Parathyroid adenoma (tissue), 2 donors: ENCODE results near the gene NOP14.

Experiments
- H2AFZ ChIP-seq: fragments of 300-600 bp; sonication (generic); one replicate; pipeline ENCODE4 v1.7.0; 2017; ENCODE audit warnings: antibody characterized with exemption, mild to moderate bottlenecking
- H3K27ac ChIP-seq: fragments of 300-600 bp; sonication (generic); one replicate; pipeline ENCODE4 v1.7.0; 2017
- H3K27me3 ChIP-seq: fragments of 300-600 bp; sonication (generic); one replicate; pipeline ENCODE4 v1.7.0; 2017; ENCODE audit warnings: low read length; ENCODE audit not compliant: control insufficient read depth, insufficient read depth
- H3K36me3 ChIP-seq: fragments of 300-600 bp; sonication (generic); one replicate; pipeline ENCODE4 v1.7.0; 2017; ENCODE audit warnings: low read length; ENCODE audit not compliant: control insufficient read depth, insufficient read depth
- H3K4me1 ChIP-seq: fragments of 300-600 bp; sonication (generic); one replicate; pipeline ENCODE4 v1.7.0; 2017; ENCODE audit warnings: control low read depth
- H3K4me2 ChIP-seq: fragments of 300-600 bp; sonication (generic); one replicate; pipeline ENCODE4 v1.7.0; 2017; ENCODE audit warnings: low read length
- H3K4me3 ChIP-seq: fragments of 300-600 bp; sonication (generic); one replicate; pipeline ENCODE4 v1.7.0; 2017; ENCODE audit warnings: low read depth, low read length
- H3K79me2 ChIP-seq: fragments of 300-600 bp; sonication (generic); one replicate; pipeline ENCODE4 v1.7.0; 2017; ENCODE audit warnings: control low read depth
- H3K9ac ChIP-seq: fragments of 300-600 bp; sonication (generic); one replicate; pipeline ENCODE4 v1.7.0; 2017; ENCODE audit warnings: mild to moderate bottlenecking
- H3K9me3 ChIP-seq: fragments of 300-600 bp; sonication (generic); one replicate; pipeline ENCODE4 v1.7.0; 2017; ENCODE audit warnings: low read length; ENCODE audit not compliant: control insufficient read depth
- CTCF ChIP-seq: fragments of 300-600 bp; sonication (generic); IDR thresholded peaks from one replicate; pipeline ENCODE4 v1.7.0; 2017; ENCODE audit warnings: antibody characterized with exemption, mild to moderate bottlenecking
- donor health status: primary hyperparathyroidism.

NOP14 gene

GRCh38 chr4:2971275-2971674, 8.1 kb upstream of the NOP14 start:
- Histone ChIP-seq H3K9me3 (no peaks in the 10 kb centered on the region), H3K27ac (no peak overlapping the region), H2AFZ (no peak overlapping the region), H3K27me3 (no peaks in the 10 kb centered on the region), H3K4me1 (no peaks in the 10 kb centered on the region), H3K36me3 (no peaks in the 10 kb centered on the region), H3K4me3 (no peak overlapping the region), H3K79me2 (no peaks in the 10 kb centered on the region), H3K4me2 (no peak overlapping the region), H3K9ac (no peak overlapping the region)
- TF ChIP-seq CTCF: no peak

- TF ChIP-seq CTCF: no peak
- Histone ChIP-seq H3K4me2 (no peak overlapping the region), H2AFZ (no peak overlapping the region), H3K4me1 (peaks cover 3% of the 10 kb centered on the region), H3K36me3 (no peaks in the 10 kb centered on the region), H3K27ac (no peak overlapping the region), H3K9ac (no peak overlapping the region), H3K4me3 (no peak overlapping the region), H3K79me2 (no peaks in the 10 kb centered on the region), H3K9me3 (no peaks in the 10 kb centered on the region), H3K27me3 (no peaks in the 10 kb centered on the region)
Observed at GRCh38 chr4:2968381-2968780, 5.2 kb upstream of the NOP14 start.

- H3K27ac ChIP-seq: no peak overlapping the region
- no peak overlapping the region for H3K9ac ChIP-seq
Observed at GRCh38 chr4:2965262-2965661, 2.1 kb upstream of the NOP14 start.

GRCh38 chr4:2964706-2965258, 1.6 kb upstream of the NOP14 start:
- H3K9ac ChIP-seq: no peak overlapping the region
- no peaks in the 10 kb centered on the region for H3K79me2 ChIP-seq
- H3K9me3 ChIP-seq: no peaks in the 10 kb centered on the region
- H3K27ac ChIP-seq: no peak overlapping the region
- H3K4me1 ChIP-seq: peaks cover 6% of the 10 kb centered on the region
- no peaks in the 10 kb centered on the region for H3K36me3 ChIP-seq
- peak overlapping the region; percentile 87 for H3K4me3 ChIP-seq
- TF ChIP-seq CTCF: no peak
- H3K4me2 ChIP-seq: peak overlapping the region; percentile 98
- no peaks in the 10 kb centered on the region for H3K27me3 ChIP-seq
- H2AFZ ChIP-seq: peak overlapping the region; percentile 97

More at GRCh38 chr4:2965262-2965661, 2.1 kb upstream of the NOP14 start:
- TF ChIP-seq CTCF: no peak
- H3K9me3 ChIP-seq: no peaks in the 10 kb centered on the region
- H3K4me3 ChIP-seq: no peak overlapping the region
- peak overlapping the region; percentile 5 for H3K4me2 ChIP-seq
- H3K4me1 ChIP-seq: peaks cover 6% of the 10 kb centered on the region
- H2AFZ ChIP-seq: no peak overlapping the region
- no peaks in the 10 kb centered on the region for H3K36me3 ChIP-seq
- no peaks in the 10 kb centered on the region for H3K79me2 ChIP-seq
- H3K27me3 ChIP-seq: no peaks in the 10 kb centered on the region

GRCh38 chr4:2963966-2964471, 813 bp upstream of the NOP14 start:
- H3K9me3 ChIP-seq: no peaks in the 10 kb centered on the region
- H3K9ac ChIP-seq: no peak overlapping the region
- peak overlapping the region; percentile 63 for H3K27ac ChIP-seq
- H3K4me1 ChIP-seq: peaks cover 6% of the 10 kb centered on the region
- H3K27me3 ChIP-seq: no peaks in the 10 kb centered on the region
- H2AFZ ChIP-seq: peak overlapping the region; percentile 97
- H3K79me2 ChIP-seq: no peaks in the 10 kb centered on the region
- H3K36me3 ChIP-seq: no peaks in the 10 kb centered on the region
- H3K4me3 ChIP-seq: peak overlapping the region; percentile 87
- H3K4me2 ChIP-seq: peak overlapping the region; percentile 98
- no peak for TF ChIP-seq CTCF
